HPDE6-E6E7 (cell line): Measurements from ENCODE around the gene PPP2R2D.
"Not testable (repeated sequence)": the region's sequence is repeated elsewhere in the genome, so short reads cannot be mapped to it uniquely, and the experiment has no call there.

Experiments
- DNase-seq: peaks from one replicate; pipeline ENCODE4 v3.0.0; 2011; ENCODE audit warnings: missing footprints; ENCODE audit errors: extremely low spot score

Gene PPP2R2D

DNA sequence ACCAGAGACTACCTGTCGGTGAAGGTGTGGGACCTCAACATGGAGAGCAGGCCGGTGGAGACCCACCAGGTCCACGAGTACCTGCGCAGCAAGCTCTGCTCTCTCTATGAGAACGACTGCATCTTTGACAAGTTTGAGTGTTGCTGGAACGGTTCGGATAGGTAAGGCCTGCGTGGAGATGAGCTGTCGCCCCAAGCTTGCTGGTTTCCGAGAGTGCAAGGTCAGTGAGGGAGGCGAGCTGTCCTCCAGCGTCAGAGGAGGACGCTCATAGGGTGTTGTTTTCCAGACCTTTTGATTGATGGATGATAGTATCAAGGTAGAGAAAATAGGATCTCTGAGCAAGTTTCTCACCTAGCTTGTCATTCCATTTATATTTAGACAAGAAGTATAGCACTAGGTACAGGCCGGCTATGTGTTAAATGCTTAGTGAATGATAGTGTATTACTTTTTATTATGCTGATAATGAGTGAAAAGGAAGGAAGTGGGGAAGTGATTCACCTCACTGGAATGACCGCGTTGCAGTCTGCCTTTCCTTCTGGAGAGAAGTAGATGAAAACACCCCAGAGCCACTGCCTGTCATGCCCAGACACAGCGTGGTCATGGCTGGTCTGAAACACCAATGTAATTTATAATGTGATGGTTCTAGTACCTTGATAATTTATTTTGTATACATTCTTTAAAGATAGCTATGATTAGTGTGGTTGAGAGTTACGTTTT, 47.0 kb downstream of the PPP2R2D start:
- DNase-seq: peak; percentile 83

DNA sequence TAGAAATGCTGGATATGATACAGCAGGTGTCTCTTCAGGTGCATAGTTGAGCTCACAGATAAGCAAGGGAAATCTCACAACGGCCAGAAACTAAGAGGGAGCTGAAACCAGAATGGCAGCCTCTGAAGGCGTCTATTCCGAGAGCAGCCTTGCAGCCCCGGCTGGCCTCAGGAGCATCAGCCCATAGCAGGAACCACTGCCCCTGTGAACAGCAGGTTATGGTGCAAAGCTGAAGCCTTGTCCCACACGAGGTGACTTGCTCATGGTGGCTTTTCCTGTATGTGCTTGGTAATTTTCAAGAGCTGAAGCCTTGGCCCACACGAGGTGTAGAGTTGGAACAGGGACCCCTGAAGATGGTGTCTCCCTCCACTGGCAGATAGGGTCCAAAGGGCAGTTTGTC, 47.7 kb downstream of the PPP2R2D start:
- no peak for DNase-seq

DNA sequence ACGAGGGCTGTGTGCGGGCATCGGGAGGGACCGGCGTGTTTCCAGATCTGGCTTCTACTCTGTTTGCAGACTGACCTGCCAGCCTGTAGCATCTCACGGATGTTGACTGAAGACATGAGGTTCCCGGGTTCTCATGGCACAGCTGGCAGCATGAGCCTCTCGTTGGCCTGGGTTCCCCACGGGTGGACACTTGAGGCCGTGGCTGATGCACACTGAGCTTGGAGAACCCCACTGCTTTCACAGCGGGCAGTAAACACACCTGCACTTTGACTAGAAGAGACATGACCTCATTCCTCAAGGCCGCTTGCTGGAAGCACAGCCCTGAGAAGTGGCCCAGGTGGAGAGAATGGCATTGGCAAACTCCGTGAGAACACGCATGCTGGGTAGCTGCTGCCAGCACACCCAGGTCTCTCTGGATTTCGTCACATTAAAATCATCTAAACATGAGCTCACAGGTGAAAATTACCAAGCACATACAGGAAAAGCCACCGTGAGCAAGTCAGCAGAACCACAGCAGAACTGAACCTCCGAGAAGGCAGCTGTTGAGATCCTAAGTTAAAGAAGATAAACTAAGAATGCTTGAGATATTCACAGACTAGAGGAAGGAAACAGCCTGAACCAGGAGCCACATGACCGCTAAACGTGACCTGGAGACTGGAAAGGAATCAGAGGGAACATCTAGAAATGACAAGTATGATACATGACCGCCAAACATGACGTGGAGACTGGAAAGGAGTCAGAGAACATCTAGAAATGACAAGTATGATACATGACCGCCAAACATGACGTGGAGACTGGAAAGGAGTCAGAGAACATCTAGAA, 48.4 kb downstream of the PPP2R2D start:
- no peak for DNase-seq

GRCh38 chr10:131949908-131950307, 49.1 kb downstream of the PPP2R2D start:
- DNase-seq: not testable (repeated sequence)

GRCh38 chr10:131954356-131954965, 53.7 kb downstream of the PPP2R2D start:
- no peak for DNase-seq

DNA sequence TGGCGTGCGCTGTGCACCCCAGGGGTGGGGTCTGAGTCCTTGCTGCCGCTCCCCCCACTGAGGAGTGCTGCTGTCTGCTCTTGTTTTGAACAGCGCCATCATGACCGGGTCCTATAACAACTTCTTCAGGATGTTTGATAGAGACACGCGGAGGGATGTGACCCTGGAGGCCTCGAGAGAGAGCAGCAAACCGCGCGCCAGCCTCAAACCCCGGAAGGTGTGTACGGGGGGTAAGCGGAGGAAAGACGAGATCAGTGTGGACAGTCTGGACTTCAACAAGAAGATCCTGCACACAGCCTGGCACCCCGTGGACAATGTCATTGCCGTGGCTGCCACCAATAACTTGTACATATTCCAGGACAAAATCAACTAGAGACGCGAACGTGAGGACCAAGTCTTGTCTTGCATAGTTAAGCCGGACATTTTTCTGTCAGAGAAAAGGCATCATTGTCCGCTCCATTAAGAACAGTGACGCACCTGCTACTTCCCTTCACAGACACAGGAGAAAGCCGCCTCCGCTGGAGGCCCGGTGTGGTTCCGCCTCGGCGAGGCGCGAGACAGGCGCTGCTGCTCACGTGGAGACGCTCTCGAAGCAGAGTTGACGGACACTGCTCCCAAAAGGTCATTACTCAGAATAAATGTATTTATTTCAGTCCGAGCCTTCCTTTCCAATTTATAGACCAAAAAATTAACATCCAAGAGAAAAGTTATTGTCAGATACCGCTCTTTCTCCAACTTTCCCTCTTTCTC, 55.0 kb downstream of the PPP2R2D start:
- DNase-seq: no peak

DNA sequence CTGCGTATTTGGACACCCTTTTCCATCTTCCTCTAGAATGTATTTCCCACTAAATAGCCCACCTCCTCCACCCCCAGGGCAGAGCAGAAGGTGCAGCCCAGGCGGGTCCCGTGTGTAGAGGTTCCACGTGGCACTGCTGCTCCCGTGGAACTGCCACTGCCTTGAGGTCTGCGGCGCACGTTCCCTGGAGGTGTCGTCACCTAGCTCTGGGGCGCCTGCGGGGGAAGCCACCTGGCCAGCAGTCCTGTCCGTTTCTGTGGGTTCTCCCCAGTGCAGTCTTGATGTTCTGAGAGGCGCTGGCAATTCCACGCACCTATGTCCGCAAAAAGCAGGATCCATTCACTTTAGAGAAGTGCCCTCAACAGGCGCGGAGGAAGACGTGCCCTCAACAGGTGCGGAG, 59.0 kb downstream of the PPP2R2D start:
- no peak for DNase-seq

- no peak for DNase-seq
Observed at GRCh38 chr10:131960631-131961046, 59.8 kb downstream of the PPP2R2D start.

GRCh38 chr10:131961047-131961776, 60.4 kb downstream of the PPP2R2D start:
- DNase-seq: no peak

- DNase-seq: no peak
Observed at GRCh38 chr10:131961777-131962662, 61.2 kb downstream of the PPP2R2D start.

GRCh38 chr10:131963350-131963749, 62.5 kb downstream of the PPP2R2D start:
- DNase-seq: no peak

DNA sequence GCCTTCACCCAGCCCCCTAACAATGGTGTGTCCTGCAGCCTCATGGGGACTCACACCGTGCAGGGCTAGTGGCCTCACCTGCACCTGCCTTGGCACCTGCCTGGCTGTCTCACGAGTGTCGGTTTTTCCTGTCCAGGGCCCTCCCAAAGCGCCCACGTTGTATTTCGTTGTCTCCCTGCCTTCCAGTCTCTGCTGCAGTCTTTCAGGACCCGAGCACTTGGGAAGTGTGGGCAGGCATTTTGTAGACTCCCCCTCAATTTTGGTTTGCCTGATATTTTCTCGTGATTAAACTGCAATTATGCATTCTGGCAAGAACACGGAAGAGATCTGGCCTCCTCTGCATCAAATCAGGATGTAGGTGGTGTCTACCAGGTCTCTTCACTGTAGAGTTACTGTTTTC, 63.0 kb downstream of the PPP2R2D start:
- no peak for DNase-seq

DNA sequence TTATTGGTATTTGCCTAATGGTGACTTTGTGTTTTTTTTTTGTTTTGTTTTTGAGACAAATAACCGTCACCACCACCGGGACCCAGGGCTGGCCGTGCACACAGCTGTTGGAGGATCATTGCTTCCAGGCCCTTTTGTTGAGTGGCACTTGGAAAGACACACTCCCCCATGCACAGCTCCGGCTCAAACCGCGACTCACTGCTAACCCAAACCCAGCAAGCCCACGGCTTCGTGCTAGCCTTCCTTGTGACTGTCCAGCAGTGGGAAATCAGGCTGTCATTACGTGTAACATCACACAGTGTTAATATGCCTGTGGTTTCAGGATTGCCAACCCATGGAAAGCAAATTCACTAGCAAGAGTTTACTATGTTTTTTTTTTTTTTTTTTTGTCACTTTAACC, 63.5 kb downstream of the PPP2R2D start:
- no peak for DNase-seq

GRCh38 chr10:131968949-131969348, 68.1 kb downstream of the PPP2R2D start:
- no peak for DNase-seq

GRCh38 chr10:131970946-131971345, 70.1 kb downstream of the PPP2R2D start:
- no peak for DNase-seq

- DNase-seq: no peak
Observed at GRCh38 chr10:131971591-131971990, 70.8 kb downstream of the PPP2R2D start.

DNA sequence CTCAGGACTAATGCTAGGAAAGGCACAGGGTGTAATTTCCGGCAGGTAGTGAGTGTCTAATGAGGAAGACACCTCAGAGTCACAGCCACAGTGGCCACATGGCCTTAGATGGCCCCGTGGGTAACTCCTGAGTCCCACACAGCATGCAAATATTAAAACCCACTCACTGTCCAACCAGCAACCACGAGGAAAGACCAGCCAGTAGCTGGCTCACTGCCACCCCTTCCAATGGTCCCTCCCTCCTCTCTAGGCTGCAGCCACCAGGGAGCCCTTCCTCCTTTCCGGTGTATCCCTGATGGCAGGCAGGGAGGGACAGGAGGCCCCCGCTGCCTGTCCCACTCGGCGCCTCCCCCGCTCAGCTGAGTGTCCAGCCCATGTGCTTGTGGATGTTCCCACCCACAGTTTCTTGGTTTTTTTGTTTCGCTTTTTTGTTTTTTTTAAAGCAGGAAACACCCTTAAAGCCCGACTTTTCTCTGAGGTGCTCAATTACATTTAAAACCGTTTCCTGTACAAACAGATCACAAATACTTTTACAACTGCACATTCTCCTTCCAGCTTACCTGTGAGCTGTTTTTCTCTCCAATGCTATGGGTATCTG, 71.8 kb downstream of the PPP2R2D start:
- no peak for DNase-seq

- no peak for DNase-seq
Observed at GRCh38 chr10:131973160-131973951, 72.5 kb downstream of the PPP2R2D start.
